ENCODE measurements around the gene STRN3.

- TF ChIP-seq, protein P1, sequence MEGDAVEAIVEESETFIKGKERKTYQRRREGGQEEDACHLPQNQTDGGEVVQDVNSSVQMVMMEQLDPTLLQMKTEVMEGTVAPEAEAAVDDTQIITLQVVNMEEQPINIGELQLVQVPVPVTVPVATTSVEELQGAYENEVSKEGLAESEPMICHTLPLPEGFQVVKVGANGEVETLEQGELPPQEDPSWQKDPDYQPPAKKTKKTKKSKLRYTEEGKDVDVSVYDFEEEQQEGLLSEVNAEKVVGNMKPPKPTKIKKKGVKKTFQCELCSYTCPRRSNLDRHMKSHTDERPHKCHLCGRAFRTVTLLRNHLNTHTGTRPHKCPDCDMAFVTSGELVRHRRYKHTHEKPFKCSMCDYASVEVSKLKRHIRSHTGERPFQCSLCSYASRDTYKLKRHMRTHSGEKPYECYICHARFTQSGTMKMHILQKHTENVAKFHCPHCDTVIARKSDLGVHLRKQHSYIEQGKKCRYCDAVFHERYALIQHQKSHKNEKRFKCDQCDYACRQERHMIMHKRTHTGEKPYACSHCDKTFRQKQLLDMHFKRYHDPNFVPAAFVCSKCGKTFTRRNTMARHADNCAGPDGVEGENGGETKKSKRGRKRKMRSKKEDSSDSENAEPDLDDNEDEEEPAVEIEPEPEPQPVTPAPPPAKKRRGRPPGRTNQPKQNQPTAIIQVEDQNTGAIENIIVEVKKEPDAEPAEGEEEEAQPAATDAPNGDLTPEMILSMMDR (IDR thresholded peaks at IDR 0.05), result no peak
- no peak for TF ChIP-seq POLR2AphosphoS5 (IDR thresholded peaks at IDR 0.05; ENCODE audit: insufficient read depth in 1 of 2, low read depth in 1 of 2)
- TF ChIP-seq POLR2A (IDR thresholded peaks at IDR 0.05), result no peak
These were observed 176.8 kb downstream of the STRN3 start for GRCh38 chr14:30849354-30849753.

All from vagina (tissue), 2 donors.